ENCODE data around the gene SIX2. TPM values are rescaled to one million over a fixed set of nuclear protein-coding genes. Genes with fewer than 3 reads are reported as not detected.

SIX2 gene
- total RNA-seq, 1 donor from 2014 or later, result 4.2 TPM

GRCh38 chr2:45002686-45003085, 6.6 kb downstream of the SIX2 start:
- Histone ChIP-seq H3K36me3 (ENCODE audit: control insufficient read depth, insufficient read depth, low read length) (peaks cover 5% of the 10 kb centered on the region), H3K4me3 (ENCODE audit: low read depth, low read length) (no peak overlapping the region), H3K27me3 (ENCODE audit: control insufficient read depth, insufficient read depth, low read length) (no peaks in the 10 kb centered on the region)
- DNase-seq (ENCODE audit: low read depth) (no peak), FAIRE-seq (peak; percentile 75)
- TF ChIP-seq, protein P1, sequence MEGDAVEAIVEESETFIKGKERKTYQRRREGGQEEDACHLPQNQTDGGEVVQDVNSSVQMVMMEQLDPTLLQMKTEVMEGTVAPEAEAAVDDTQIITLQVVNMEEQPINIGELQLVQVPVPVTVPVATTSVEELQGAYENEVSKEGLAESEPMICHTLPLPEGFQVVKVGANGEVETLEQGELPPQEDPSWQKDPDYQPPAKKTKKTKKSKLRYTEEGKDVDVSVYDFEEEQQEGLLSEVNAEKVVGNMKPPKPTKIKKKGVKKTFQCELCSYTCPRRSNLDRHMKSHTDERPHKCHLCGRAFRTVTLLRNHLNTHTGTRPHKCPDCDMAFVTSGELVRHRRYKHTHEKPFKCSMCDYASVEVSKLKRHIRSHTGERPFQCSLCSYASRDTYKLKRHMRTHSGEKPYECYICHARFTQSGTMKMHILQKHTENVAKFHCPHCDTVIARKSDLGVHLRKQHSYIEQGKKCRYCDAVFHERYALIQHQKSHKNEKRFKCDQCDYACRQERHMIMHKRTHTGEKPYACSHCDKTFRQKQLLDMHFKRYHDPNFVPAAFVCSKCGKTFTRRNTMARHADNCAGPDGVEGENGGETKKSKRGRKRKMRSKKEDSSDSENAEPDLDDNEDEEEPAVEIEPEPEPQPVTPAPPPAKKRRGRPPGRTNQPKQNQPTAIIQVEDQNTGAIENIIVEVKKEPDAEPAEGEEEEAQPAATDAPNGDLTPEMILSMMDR (IDR thresholded peaks at IDR 0.05; ENCODE audit: insufficient read depth, low read length, severe bottlenecking), result no peak

DNA sequence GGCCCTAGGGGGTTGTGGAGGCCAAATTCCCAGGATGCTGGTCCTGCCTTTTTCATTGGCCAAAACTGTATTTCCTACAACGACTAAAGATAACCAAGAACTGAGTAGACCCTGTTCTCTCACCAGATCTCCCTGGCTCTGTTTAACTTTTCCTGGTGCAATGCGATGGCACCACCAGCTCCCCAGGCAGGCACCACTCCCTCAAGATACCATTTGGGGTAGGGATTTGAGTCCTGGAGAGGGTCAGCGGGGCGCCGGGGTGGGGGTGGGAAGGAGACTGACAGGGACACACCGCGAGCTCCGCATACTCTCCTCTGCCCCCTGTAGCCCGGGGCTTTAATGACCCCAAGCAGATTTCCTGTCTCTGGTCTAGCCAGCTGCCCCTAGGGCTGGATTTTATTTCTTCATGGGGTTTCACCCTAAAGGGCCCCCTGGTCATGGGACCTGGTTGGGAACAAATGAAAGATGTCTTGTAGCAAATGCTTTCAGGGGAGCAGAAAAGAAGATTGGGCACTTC, 7.3 kb downstream of the SIX2 start:
- FAIRE-seq (no peak), DNase-seq (ENCODE audit: low read depth) (no peak)
- TF ChIP-seq, protein P1 (IDR thresholded peaks at IDR 0.05; ENCODE audit: insufficient read depth, low read length, severe bottlenecking), result no peak
- no peak overlapping the region for H3K4me3 ChIP-seq (ENCODE audit: low read depth, low read length)
- peaks cover 5% of the 10 kb centered on the region for H3K36me3 ChIP-seq (ENCODE audit: control insufficient read depth, insufficient read depth, low read length)
- no peaks in the 10 kb centered on the region for H3K27me3 ChIP-seq (ENCODE audit: control insufficient read depth, insufficient read depth, low read length)

- FAIRE-seq (no peak), DNase-seq (ENCODE audit: low read depth) (no peak)
- Histone ChIP-seq H3K27me3 (ENCODE audit: control insufficient read depth, insufficient read depth, low read length) (no peaks in the 10 kb centered on the region), H3K4me3 (ENCODE audit: low read depth, low read length) (peak overlapping the region; percentile 22), H3K36me3 (ENCODE audit: control insufficient read depth, insufficient read depth, low read length) (peaks cover 5% of the 10 kb centered on the region)
- TF ChIP-seq, protein P1 (IDR thresholded peaks at IDR 0.05; ENCODE audit: insufficient read depth, low read length, severe bottlenecking), result no peak
These were observed 8.1 kb downstream of the SIX2 start for GRCh38 chr2:45000921-45001868.

DNA sequence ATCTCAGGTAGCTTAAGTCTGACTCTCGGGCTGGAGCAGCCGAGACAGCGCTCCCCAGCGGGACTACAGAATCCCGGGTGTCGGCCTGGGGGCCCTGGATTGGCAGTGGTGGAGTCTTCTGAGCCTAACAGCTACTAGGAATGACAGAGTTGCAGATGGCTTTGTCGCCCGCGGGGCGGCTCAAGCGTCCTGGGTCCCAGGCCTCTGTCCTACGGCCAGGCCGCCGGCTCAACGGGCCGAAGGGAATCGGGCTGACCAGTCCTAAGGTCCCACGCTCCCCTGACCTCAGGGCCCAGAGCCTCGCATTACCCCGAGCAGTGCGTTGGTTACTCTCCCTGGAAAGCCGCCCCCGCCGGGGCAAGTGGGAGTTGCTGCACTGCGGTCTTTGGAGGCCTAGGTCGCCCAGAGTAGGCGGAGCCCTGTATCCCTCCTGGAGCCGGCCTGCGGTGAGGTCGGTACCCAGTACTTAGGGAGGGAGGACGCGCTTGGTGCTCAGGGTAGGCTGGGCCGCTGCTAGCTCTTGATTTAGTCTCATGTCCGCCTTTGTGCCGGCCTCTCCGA, 8.8 kb downstream of the SIX2 start:
- DNase-seq (ENCODE audit: low read depth) (no peak), FAIRE-seq (no peak)
- Histone ChIP-seq H3K27me3 (ENCODE audit: control insufficient read depth, insufficient read depth, low read length) (no peaks in the 10 kb centered on the region), H3K4me3 (ENCODE audit: low read depth, low read length) (no peak overlapping the region), H3K36me3 (ENCODE audit: control insufficient read depth, insufficient read depth, low read length) (peaks cover 2% of the 10 kb centered on the region)
- TF ChIP-seq, protein P1 (IDR thresholded peaks at IDR 0.05; ENCODE audit: insufficient read depth, low read length, severe bottlenecking), result no peak

DNA sequence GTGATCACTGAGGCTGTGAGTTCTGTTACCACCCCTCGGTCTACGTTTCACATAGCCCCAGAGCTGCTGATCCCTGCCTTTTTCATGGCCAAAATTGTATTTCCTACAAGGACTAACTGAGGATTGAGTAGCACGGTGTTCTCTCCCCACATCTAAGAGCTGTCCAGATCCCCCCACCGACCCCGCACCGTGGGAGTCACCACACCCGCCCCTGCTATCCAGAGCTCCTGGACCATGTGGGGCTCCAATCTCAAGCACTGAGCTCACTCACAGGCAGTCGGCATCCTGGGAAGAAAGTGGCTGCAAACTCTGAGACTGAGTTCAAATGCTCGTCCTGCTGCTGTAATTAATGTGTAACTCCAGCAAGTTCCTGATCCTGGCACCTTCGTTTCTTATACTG, 9.7 kb downstream of the SIX2 start:
- DNase-seq (ENCODE audit: low read depth) (no peak), FAIRE-seq (no peak)
- TF ChIP-seq, protein P1 (IDR thresholded peaks at IDR 0.05; ENCODE audit: insufficient read depth, low read length, severe bottlenecking), result no peak
- Histone ChIP-seq H3K4me3 (ENCODE audit: low read depth, low read length) (no peak overlapping the region), H3K36me3 (ENCODE audit: control insufficient read depth, insufficient read depth, low read length) (no peaks in the 10 kb centered on the region), H3K27me3 (ENCODE audit: control insufficient read depth, insufficient read depth, low read length) (no peaks in the 10 kb centered on the region)

Data from bronchial epithelial cell (primary cell).